Chondrocyte (in vitro differentiated cells): ENCODE data around the gene ANXA2R. TPM values are rescaled to one million over a fixed set of nuclear protein-coding genes. Genes with fewer than 3 reads are reported as not detected.
A peak's percentile ranks its signal among the peaks of the same experiment; 100 is the strongest.
"Not testable (repeated sequence)": the region's sequence is repeated elsewhere in the genome, so short reads cannot be mapped to it uniquely, and the experiment has no call there.

Experiments
- DNase-seq: peaks from one replicate; pipeline ENCODE4 v3.0.0; 2021; ENCODE audit warnings: mixed read lengths, low spot score
- H3K27ac Mint-ChIP-seq: one replicate; pipeline ENCODE4 v1.8.0; 2021; ENCODE audit warnings: mild to moderate bottlenecking, moderate library complexity, mixed read lengths; ENCODE audit not compliant: unreplicated experiment
- H3K27me3 Mint-ChIP-seq: 2 replicates; pipeline ENCODE4 v1.8.0; 2021; ENCODE audit warnings: low read depth, mixed read lengths
- H3K36me3 Mint-ChIP-seq: 2 replicates; pipeline ENCODE4 v1.8.0; 2021; ENCODE audit warnings: low read depth, mixed read lengths
- H3K4me1 Mint-ChIP-seq: 2 replicates; pipeline ENCODE4 v1.8.0; 2021; ENCODE audit warnings: low read depth, mild to moderate bottlenecking, mixed read lengths
- H3K4me3 Mint-ChIP-seq: one replicate; pipeline ENCODE4 v1.8.0; 2021; ENCODE audit warnings: mild to moderate bottlenecking, moderate library complexity, mixed read lengths; ENCODE audit not compliant: unreplicated experiment
- H3K9me3 Mint-ChIP-seq: 2 replicates; pipeline ENCODE4 v1.8.0; 2021; ENCODE audit warnings: low read depth, mixed read lengths
- total RNA-seq: library from RNA; stranded (reverse); gene quantifications from 3 replicates; pipeline ENCODE4 v1.2.1, GENCODE V29; 2021
- TF ChIP-seq, protein P1 (sequence below): fragments of 200-600 bp; sonication (generic); IDR thresholded peaks from 2 replicates; pipeline ENCODE4 v1.5.0; 2021; ENCODE audit warnings: antibody characterized with exemption, mild to moderate bottlenecking, moderate library complexity

Gene ANXA2R
- total RNA-seq, 1 donor from 2014 or later, result 1.2 TPM

DNA sequence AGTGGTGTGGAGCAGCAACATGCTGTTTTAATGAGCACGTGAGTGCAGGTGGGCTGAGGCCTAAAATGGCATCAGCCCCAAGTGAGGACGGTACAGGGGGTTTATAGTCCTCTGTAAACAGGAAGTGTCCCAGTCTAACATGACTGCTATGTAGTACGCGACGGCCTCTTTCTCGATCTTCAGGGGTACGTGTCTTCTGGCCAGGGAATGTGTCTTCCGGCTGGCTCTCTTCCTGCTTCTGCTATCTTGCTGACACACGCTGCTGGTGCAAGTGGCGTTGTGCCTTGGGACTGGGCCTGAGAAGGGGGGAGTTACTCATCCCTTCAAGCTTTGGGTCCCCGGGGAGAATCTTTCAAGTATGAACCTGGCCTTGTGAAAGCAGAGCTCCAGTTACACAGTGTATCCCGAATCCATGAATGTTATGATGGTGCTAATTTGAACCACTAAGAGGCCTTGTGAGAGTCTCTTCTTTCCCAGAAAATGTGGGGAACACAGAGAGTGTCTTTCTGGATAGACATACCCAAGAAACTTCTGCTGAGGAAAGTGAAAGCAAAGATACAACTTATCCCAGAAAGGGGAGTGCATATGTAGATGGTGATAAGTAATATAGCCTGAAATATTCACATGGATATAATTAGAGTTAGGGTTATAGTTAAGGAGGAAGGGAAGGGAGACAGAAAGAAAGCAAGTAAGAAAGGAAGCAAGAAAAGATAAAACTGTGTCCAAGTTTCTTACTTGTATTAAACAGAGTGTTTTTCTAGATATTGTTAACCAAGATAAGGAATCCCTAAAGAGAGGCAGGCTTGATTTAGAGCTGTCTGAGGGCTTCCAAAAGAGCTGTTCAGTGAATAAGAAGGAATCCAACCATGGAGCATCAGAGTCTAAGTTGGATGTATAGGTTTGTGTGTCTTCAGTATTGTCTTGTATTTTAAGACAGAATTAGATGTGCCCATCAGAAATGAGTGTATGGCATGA, 35.5 kb upstream of the ANXA2R start:
- peaks cover 57% of the 10 kb centered on the region for H3K4me1 Mint-ChIP-seq
- TF ChIP-seq, protein P1, sequence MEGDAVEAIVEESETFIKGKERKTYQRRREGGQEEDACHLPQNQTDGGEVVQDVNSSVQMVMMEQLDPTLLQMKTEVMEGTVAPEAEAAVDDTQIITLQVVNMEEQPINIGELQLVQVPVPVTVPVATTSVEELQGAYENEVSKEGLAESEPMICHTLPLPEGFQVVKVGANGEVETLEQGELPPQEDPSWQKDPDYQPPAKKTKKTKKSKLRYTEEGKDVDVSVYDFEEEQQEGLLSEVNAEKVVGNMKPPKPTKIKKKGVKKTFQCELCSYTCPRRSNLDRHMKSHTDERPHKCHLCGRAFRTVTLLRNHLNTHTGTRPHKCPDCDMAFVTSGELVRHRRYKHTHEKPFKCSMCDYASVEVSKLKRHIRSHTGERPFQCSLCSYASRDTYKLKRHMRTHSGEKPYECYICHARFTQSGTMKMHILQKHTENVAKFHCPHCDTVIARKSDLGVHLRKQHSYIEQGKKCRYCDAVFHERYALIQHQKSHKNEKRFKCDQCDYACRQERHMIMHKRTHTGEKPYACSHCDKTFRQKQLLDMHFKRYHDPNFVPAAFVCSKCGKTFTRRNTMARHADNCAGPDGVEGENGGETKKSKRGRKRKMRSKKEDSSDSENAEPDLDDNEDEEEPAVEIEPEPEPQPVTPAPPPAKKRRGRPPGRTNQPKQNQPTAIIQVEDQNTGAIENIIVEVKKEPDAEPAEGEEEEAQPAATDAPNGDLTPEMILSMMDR, result no peak
- DNase-seq, result no peak
- no peaks in the 10 kb centered on the region for H3K27me3 Mint-ChIP-seq
- H3K9me3 Mint-ChIP-seq, result no peaks in the 10 kb centered on the region
- H3K36me3 Mint-ChIP-seq, result peaks cover 20% of the 10 kb centered on the region
- H3K27ac Mint-ChIP-seq, result peak overlapping the region; percentile 91
- peak overlapping the region; percentile 7 for H3K4me3 Mint-ChIP-seq

DNA sequence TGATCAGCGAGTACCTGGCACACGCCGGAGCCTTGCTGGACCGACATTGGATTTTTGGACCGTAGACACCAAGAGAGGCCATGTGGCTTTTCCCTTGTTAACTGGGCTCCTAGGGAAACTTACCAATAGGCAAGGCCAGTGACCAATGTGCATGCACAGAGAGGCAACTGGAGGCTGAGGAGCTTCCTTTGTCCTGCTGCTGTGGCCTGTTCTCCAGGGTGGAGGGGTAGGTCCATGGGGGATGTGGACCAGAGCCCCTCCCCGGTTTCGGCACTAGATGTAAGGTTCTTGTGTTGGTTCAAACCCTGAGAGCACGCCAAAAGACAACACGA, 34.8 kb upstream of the ANXA2R start:
- Mint-ChIP-seq H3K9me3 (no peaks in the 10 kb centered on the region), H3K4me3 (no peak overlapping the region), H3K4me1 (peaks cover 61% of the 10 kb centered on the region), H3K27ac (peak overlapping the region; percentile 91), H3K27me3 (no peaks in the 10 kb centered on the region), H3K36me3 (peaks cover 21% of the 10 kb centered on the region)
- TF ChIP-seq, protein P1, result no peak
- DNase-seq, result no peak

DNA sequence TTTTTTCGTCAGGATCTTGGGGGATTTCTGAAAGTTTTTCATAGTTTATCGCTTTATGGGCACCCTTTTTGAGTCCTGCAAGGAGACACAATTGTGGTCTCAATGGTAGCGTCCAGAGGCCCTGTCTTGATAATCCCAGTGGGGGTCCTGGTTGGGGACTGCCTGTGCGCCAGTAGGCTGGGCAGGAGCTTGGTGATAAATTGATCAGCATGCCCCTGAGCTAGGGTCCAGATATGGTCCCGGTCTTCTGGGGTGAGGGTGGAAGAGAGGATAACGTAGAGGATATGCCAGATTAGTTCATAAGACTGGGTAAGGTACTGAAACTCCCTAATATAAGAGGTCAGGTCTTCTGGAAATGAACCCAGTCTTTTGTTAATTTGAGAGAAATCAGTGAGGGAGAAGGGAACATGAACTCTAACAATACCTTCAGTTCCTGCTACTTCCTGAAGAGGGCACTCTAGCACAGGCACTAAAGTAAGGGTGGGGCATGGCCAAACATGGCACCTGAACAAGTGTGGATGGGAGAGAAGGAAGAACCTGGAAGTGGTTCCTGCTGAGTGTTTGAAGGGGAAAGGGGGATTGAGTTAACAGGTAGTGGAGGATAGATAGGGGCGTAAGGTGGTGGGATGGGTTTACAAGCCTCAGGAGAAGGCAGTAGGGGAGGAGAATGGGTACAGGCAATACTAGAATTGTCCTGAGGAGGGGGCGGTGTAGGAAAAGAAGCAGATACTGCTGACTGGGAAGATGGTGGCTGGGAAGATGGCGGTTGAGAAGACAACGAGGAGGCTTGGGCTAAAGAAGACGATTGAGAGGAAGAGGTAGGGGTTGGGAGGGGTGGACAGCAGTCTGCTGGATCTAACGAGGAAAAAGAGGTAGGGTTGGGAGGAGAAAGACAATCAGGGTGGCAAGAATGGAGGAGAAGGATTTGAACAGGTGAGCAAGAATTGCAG, 33.8 kb upstream of the ANXA2R start:
- Mint-ChIP-seq H3K27me3 (no peaks in the 10 kb centered on the region), H3K4me3 (no peak overlapping the region), H3K9me3 (no peaks in the 10 kb centered on the region), H3K27ac (peak overlapping the region; percentile 3), H3K36me3 (peaks cover 20% of the 10 kb centered on the region), H3K4me1 (peaks cover 68% of the 10 kb centered on the region)
- no peak for DNase-seq
- TF ChIP-seq, protein P1, result peak; percentile 74

DNA sequence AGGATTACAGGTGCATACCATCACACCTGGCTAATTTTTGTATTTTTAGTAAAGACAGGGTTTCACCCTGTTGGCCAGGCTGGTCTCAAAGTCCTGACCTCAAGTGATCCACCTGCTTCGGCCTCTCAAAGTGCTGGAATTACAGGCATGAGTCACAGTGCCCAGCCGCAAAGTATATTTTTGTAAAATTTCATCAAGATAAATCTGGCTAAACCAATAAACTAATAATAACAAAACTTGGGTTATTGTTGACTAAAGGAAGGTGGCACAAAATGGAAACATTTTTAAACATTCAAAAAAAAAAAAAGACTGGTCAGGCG, 29.2 kb upstream of the ANXA2R start:
- not testable (repeated sequence) for H3K27ac Mint-ChIP-seq, H3K9me3 Mint-ChIP-seq, DNase-seq, H3K27me3 Mint-ChIP-seq
- Mint-ChIP-seq H3K4me1 (peaks cover 53% of the 10 kb centered on the region), H3K36me3 (peaks cover 22% of the 10 kb centered on the region), H3K4me3 (peak overlapping the region; percentile 90)

DNA sequence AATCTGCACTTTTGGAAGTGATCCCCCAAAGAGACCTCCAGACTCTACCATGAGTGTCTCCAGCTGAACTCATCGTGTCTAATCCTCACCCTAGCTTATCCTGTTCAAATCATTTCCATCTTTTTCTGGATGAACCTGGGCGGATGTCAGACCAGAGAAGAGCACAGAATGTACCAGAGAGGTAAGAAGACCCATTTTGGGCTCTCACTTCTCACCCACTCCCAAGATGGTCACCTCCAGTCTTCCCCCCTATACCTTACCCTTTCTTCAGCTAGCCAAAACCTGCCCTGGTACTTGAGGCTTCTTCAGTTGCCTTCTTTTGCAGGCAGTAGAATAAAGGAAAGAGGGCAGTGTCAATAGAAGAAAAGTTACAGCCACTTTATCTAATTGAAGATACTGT, 27.9 kb upstream of the ANXA2R start:
- Mint-ChIP-seq H3K9me3 (no peaks in the 10 kb centered on the region), H3K4me3 (peak overlapping the region; percentile 90), H3K36me3 (peaks cover 16% of the 10 kb centered on the region), H3K27me3 (no peaks in the 10 kb centered on the region), H3K4me1 (peaks cover 54% of the 10 kb centered on the region), H3K27ac (peak overlapping the region; percentile 99)
- no peak for DNase-seq
- TF ChIP-seq, protein P1, result no peak
